OCI-LY7 (cell line): ENCODE data around the gene LPCAT1. TPM values are rescaled to one million over a fixed set of nuclear protein-coding genes. Genes with fewer than 3 reads are reported as not detected.

Source experiments
- BruUV-seq: library from RNA; stranded (reverse); fragments of 400-500 nt; replicated peaks from 2 replicates; lab custom pipeline; 2021; lab: Mats Ljungman, UMichigan
- CTCF ChIA-PET: fragments of 300-600 bp; sonication (Branson Sonifier 250); formaldehyde crosslinking; loops from one replicate; lab custom pipeline; 2022; ENCODE audit warnings: antibody characterized with exemption; ENCODE audit not compliant: unreplicated experiment; lab: Charles Lee
- POLR2A ChIA-PET: fragments of 300-600 bp; sonication (Branson Sonifier 250); formaldehyde crosslinking; loops from one replicate; lab custom pipeline; 2022; ENCODE audit warnings: antibody characterized with exemption; lab: Charles Lee
- DNase-seq: peaks from one replicate; pipeline ENCODE4 v3.0.0-alpha.2; 2015; ENCODE audit warnings: low spot score
- H2AFZ ChIP-seq: fragments of 200-600 bp; sonication (generic), shearing (Covaris generic); 2 replicates; pipeline ENCODE4 v1.6.1; 2014; ENCODE audit warnings: mild to moderate bottlenecking, antibody characterized with exemption, low read length, moderate library complexity
- H3K27ac ChIP-seq: fragments of 200-600 bp; sonication (generic); 2 replicates; pipeline ENCODE4 v1.5.1; 2014; ENCODE audit warnings: mixed run types, low read depth, mild to moderate bottlenecking, moderate library complexity, low read length, inconsistent platforms; ENCODE audit not compliant: poor library complexity, severe bottlenecking
- H3K36me3 ChIP-seq: fragments of 200-600 bp; sonication (generic); 2 replicates; pipeline ENCODE4 v1.6.1; 2014; ENCODE audit warnings: mild to moderate bottlenecking, antibody characterized with exemption, low read length, moderate library complexity, mixed read lengths; ENCODE audit not compliant: insufficient read depth
- H3K4me1 ChIP-seq: fragments of 200-600 bp; sonication (generic); 2 replicates; pipeline ENCODE4 v1.5.1; 2014; ENCODE audit warnings: mild to moderate bottlenecking, low read length; ENCODE audit not compliant: insufficient read depth, poor library complexity, severe bottlenecking
- H3K4me2 ChIP-seq: fragments of 200-600 bp; sonication (generic); 2 replicates; pipeline ENCODE4 v1.6.1; 2014; ENCODE audit warnings: mild to moderate bottlenecking, low read length
- H3K4me3 ChIP-seq: fragments of 200-600 bp; sonication (generic); 2 replicates; pipeline ENCODE4 v1.5.1; 2014; ENCODE audit warnings: mild to moderate bottlenecking, low read depth, low read length; ENCODE audit not compliant: poor library complexity, severe bottlenecking
- H3K79me2 ChIP-seq: fragments of 200-600 bp; sonication (generic); 2 replicates; pipeline ENCODE4 v1.6.1; 2016; ENCODE audit warnings: low read depth, mild to moderate bottlenecking, low read length, moderate library complexity, mixed read lengths; ENCODE audit not compliant: insufficient read depth
- H3K9me2 ChIP-seq: fragments of 200-600 bp; sonication (generic); 2 replicates; pipeline ENCODE4 v1.6.1; 2016; ENCODE audit warnings: mild to moderate bottlenecking, low read length, mixed read lengths; ENCODE audit not compliant: insufficient read depth
- H3K9me3 ChIP-seq: fragments of 200-600 bp; sonication (generic); 2 replicates; pipeline ENCODE4 v1.6.1; 2014; ENCODE audit warnings: mild to moderate bottlenecking, mixed run types, low read length, mixed read lengths
- H4K20me1 ChIP-seq: fragments of 200-600 bp; sonication (generic); 2 replicates; pipeline ENCODE4 v1.6.1; 2014; ENCODE audit warnings: mild to moderate bottlenecking, antibody characterized with exemption, low read length, moderate library complexity, mixed read lengths; ENCODE audit not compliant: insufficient read depth
- CTCF ChIP-seq: fragments of 200-600 bp; sonication (generic); conservative IDR thresholded peaks from 2 replicates; pipeline ENCODE4 v1.5.1; 2014; ENCODE audit warnings: mild to moderate bottlenecking, antibody characterized with exemption, low read length, moderate library complexity, mixed read lengths
- EZH2phosphoT487 ChIP-seq: fragments of 200-600 bp; sonication (generic); IDR thresholded peaks from 2 replicates; pipeline ENCODE4 v1.6.1; 2018; ENCODE audit warnings: low read depth, borderline replicate concordance, mild to moderate bottlenecking, mixed run types, antibody characterized with exemption, low read length, moderate library complexity, mixed read lengths
- intact Hi-C: fragments of 100-400 bp; cut with micrococcal nuclease; formaldehyde crosslinking; loops from one replicate; pipeline ENCODE4 v1.10.0; 2022; ENCODE audit not compliant: unreplicated experiment
- total RNA-seq, 2 experiments: library from RNA; depleted of rRNA in 1 of 2; stranded (reverse); fragments of >200 nt in 1 of 2; shearing (Covaris generic) in 1 of 2; gene quantifications; 2 replicates each; pipeline ENCODE4 v1.2.3, GENCODE V29; 2014 to 2022

Gene LPCAT1
- total RNA-seq, 2 experiments from 2014 or later = 47.7 to 63.6 TPM

DNA sequence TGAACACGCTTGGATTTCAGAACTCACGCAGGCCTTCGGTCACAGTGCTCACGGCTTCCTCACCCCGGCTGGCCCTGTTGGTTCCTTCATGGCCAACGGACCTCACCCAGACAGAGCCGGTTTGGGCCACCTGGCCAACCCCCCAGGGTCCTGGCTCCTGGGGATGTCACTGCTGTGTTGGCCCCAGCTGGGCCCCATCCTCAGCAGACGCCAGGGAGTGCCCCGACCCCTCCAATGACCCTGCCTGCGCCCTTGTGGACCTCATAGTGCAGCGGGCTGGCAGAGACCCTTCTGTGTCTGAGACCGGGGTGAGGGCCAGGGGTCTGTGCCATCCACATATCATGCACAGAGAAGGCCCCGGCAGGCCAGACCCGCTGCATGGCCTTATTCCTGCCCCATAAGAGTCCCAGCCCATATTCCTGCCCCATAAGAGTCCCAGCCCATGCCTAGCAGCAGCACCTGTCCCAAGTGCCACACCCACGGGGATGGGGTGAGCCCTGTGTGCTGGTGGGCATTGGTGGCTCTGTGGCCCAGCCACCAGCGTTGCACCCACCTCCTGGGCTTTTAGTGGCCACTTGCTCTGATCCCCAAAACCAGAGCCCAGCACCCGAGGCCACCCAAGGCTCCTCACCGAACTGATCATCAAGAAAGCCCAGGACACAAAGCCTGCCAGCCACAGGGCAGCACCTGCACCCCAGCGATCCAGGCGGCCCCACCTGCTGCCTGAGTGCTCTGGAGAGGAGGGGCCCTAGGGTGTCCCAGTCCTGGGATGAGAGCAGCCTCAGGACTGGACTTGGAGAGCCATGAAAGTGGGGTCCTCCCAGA is 1.3 kb upstream of the LPCAT1 start:
- ChIA-PET CTCF (interaction anchor here (0.5 kb wide), 1 partner anchor 17 kb away, joined by 3 read pairs; no protein-coding TSS in a partner anchor), POLR2A (interaction anchor here (1.0 to 2.9 kb wide), 5 partner anchors 8 to 21 kb away, joined by 3 to 20 read pairs (median 5); no protein-coding TSS in a partner anchor)
- no TSS peak for BruUV-seq
- no peak overlapping the region; the same call in 1 of the 2 replicates for H2AFZ ChIP-seq
- peaks cover 16% of the 10 kb centered on the region for H3K36me3 ChIP-seq
- H3K4me1 ChIP-seq = peaks cover 50% of the 10 kb centered on the region
- no peaks in the 10 kb centered on the region for H3K9me2 ChIP-seq
- intact Hi-C loops = loop anchor here (5.0 to 10.0 kb wide), 3 partner anchors 117 to 272 kb away; partner anchors contain the start of gene MRPL36
- H4K20me1 ChIP-seq = peaks cover 16% of the 10 kb centered on the region
- TF ChIP-seq EZH2phosphoT487 = no peak
- peaks cover 32% of the 10 kb centered on the region for H3K79me2 ChIP-seq
- peak overlapping the region; percentile 96 for H3K4me2 ChIP-seq
- H3K27ac ChIP-seq = peak overlapping the region; percentile 87
- DNase-seq = peak; percentile 50
- no peaks in the 10 kb centered on the region for H3K9me3 ChIP-seq
- peak overlapping the region; percentile 90 for H3K4me3 ChIP-seq

DNA sequence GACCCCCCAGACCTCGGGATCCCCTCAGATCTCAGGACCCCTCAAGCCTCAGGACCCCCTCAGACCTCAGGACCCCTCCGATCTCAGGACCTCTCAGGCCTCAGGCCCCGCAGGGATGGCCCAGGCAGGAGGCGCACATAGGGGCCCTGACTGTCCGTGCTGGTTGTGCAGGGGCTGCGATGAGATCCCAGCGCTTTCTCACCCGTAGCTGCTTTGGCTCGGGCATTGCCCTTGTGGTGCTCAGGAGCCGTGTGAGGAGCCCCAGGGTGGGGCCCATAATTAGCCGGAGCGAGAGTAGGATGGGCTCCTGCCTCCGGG is 680 bp upstream of the LPCAT1 start:
- ChIA-PET CTCF (no interaction called here), POLR2A (interaction anchor here (0.5 to 1.7 kb wide), 6 partner anchors 8 to 430 kb away, joined by 3 to 10 read pairs (median 3); no protein-coding TSS in a partner anchor)
- H3K9me3 ChIP-seq = no peaks in the 10 kb centered on the region
- peak overlapping the region; percentile 90 for H3K4me3 ChIP-seq
- intact Hi-C loops = loop anchor here (5.0 to 10.0 kb wide), 2 partner anchors 118 to 210 kb away; no protein-coding TSS in a partner anchor
- DNase-seq = no peak
- peak overlapping the region; percentile 87 for H3K27ac ChIP-seq
- peak overlapping the region; percentile 96 for H3K4me2 ChIP-seq
- no peaks in the 10 kb centered on the region for H3K9me2 ChIP-seq
- H3K4me1 ChIP-seq = peaks cover 50% of the 10 kb centered on the region
- H4K20me1 ChIP-seq = peaks cover 16% of the 10 kb centered on the region
- H2AFZ ChIP-seq = no peak overlapping the region; the same call in 1 of the 2 replicates
- TF ChIP-seq CTCF (no peak), EZH2phosphoT487 (no peak)
- H3K36me3 ChIP-seq = peaks cover 21% of the 10 kb centered on the region
- peaks cover 37% of the 10 kb centered on the region for H3K79me2 ChIP-seq
- BruUV-seq = no TSS peak

DNA sequence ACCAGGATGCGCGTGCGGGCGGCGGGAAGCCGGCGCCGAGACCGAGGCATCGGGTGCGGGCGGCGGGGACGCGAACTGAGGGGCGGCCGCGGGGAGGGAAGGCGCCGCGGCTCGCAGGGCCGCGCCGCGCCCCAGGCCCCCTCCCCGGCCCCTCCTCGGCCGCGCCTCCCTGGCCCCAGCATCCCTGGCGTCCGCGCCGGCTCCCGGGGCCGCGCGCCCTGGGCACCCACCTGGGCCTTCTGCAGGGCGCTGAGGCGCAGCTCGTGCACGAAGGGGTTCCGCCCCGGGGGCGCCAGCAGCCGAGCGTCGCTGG is 324 bp downstream of the LPCAT1 start:
- Histone ChIP-seq H3K27ac (no peak overlapping the region), H3K79me2 (peaks cover 45% of the 10 kb centered on the region), H3K36me3 (peaks cover 31% of the 10 kb centered on the region), H2AFZ (no peak overlapping the region), H4K20me1 (peaks cover 16% of the 10 kb centered on the region), H3K4me3 (peak overlapping the region; percentile 90), H3K4me1 (peaks cover 50% of the 10 kb centered on the region), H3K4me2 (peak overlapping the region; percentile 90), H3K9me2 (no peaks in the 10 kb centered on the region), H3K9me3 (no peaks in the 10 kb centered on the region)
- CTCF ChIA-PET = no interaction called here
- no TSS peak for BruUV-seq
- peak; percentile 66 for DNase-seq
- POLR2A ChIA-PET = interaction anchor here (1.7 kb wide), 1 partner anchor 13 kb away, joined by 10 read pairs; no protein-coding TSS in a partner anchor
- TF ChIP-seq EZH2phosphoT487 = no peak
- TF ChIP-seq CTCF = no peak
- intact Hi-C loops = loop anchor here (2.0 to 10.0 kb wide), 3 partner anchors 21 to 209 kb away; no protein-coding TSS in a partner anchor
